B cell (primary cell): ENCODE measurements around the gene WASHC4.
"Not testable (repeated sequence)": the region's sequence is repeated elsewhere in the genome, so short reads cannot be mapped to it uniquely, and the experiment has no call there.

Experiments
- CTCF ChIP-seq: fragments of 200-600 bp; IDR thresholded peaks from one replicate; pipeline ENCODE4 v1.8.0; 2022; ENCODE audit warnings: antibody characterized with exemption, mild to moderate bottlenecking
- EZH2 ChIP-seq: IDR thresholded peaks from 2 replicates; pipeline ENCODE4 v1.6.1; 2012; ENCODE audit warnings: borderline replicate concordance, low read depth, mild to moderate bottlenecking, moderate library complexity, low read length; ENCODE audit not compliant: insufficient read depth, poor library complexity, severe bottlenecking

GRCh38 chr12:105095338-105095737, 12.2 kb upstream of the WASHC4 start:
- TF ChIP-seq CTCF, EZH2: not testable (repeated sequence)
